Effector CD4-positive, alpha-beta T cell (primary cell): ENCODE results near the gene GPR141. TPM values are rescaled to one million over a fixed set of nuclear protein-coding genes. Genes with fewer than 3 reads are reported as not detected.

Experiments
- DNase-seq: peaks from one replicate; pipeline ENCODE4 v3.0.0-alpha.2; 2020
- total RNA-seq: gene quantifications from one replicate; lab custom pipeline; 2026; lab: John Stamatoyannopoulos, UW

The GPR141 gene, protein sequence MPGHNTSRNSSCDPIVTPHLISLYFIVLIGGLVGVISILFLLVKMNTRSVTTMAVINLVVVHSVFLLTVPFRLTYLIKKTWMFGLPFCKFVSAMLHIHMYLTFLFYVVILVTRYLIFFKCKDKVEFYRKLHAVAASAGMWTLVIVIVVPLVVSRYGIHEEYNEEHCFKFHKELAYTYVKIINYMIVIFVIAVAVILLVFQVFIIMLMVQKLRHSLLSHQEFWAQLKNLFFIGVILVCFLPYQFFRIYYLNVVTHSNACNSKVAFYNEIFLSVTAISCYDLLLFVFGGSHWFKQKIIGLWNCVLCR
- total RNA-seq = not detected

DNA sequence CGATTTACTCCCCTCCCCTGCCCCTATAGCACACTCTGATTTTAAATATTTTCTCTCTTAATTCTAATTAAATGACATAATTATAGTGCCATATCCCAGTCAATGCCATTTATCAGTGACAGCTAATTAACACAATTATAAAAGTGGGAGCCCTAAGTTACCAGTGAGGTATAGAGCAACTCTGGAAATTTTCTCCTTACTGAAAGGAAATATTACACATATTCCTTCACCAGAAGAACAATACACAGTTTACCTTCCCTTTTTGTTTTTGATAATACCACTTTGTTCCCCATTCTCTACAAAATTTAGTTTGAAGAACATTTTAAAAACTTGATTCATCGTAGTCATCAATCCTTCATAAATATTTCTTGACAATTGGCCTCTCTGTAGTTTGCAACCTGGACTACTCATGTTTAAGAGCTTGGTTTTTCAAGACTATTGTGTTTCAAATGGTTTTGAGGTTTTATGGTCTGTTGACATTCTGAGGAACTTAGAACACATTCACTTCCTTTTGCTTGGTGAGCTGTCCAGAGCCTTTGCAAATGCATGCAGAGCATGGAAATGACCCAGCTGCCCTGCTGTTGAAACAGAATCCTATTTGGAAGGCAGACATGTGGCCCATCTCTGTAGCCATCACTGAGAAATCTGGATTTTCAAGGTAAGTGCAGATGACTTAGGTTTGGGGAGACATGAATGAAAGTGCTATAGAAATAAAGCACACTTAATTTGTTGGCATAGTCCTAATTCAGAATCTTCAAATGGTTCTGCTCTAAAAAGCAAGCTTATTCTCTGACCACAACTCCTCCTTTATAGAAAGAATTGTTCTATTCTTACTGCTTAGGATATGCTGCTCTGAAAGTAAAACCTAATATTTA lies at the start of gene GPR141:
TSS of gene GPR141 (plus strand) at position 521 of the 875 bp plus-strand sequence. CDS start 56,628 bp downstream, outside the sequence.
- DNase-seq = no peak

DNA sequence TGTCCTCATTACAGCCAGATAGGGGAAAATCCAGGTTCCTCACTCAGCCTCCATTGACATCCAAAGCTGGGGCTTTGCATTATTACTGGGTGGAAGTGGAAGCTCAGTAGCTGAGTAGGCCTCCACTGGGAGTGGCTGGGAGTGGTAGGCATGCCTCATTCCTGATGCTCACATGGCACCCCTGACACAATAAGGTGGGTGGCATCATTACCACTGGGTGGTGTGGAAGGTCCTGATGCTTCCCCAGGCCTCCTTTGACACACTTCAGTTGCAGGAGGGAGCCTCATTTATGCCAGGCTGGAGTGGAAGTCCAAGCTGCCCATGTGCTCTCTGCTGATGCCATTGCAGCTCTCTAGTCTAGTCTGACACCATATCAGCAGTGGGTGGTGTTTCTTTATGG lies 48.2 kb upstream of the GPR141 start:
- DNase-seq = no peak

DNA sequence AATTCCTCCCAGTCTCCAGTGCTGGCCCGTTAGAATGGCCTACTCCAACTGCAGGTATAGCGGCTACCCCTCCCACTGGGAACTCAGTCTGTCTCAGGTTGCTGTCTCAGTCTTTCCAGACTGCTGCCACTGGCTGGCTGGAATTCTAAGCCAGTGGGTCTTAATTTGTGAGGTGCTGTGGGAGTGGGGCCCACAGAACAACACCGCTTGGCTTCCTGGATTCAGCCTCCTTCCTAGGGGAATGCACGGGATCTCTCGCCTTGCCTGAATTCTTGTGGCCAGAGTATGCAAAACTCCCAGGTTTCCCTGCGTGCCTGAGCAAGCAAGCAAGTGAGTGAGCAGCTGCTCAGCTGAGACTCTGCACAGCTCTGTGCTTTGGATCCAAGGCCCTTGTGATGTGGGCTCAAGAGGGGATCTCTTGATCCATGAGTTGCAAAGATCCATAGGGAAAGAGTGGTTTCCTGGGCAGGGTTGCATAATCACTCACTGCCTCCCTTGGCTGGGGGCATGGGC lies 41.5 kb upstream of the GPR141 start:
- no peak for DNase-seq

DNA sequence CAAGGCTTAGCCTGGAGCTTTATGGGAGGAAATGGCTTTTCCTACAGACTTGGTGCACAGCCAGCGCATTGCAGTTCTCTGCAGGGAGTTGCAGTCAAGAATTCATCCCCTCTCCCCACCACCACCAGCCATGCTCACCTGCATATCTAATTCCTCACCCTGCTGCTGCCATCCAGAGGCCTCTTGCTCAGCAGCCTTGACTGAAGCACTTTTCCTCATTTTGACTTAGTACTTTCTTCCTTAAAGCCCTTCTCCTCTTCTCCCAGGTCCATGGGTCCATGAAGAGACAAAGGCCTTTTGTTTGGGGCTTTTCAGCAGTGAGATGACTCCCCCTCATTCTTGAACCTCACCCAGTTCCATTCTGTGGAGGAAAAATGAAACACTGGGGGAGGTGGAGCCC lies 39.7 kb upstream of the GPR141 start:
- no peak for DNase-seq

DNA sequence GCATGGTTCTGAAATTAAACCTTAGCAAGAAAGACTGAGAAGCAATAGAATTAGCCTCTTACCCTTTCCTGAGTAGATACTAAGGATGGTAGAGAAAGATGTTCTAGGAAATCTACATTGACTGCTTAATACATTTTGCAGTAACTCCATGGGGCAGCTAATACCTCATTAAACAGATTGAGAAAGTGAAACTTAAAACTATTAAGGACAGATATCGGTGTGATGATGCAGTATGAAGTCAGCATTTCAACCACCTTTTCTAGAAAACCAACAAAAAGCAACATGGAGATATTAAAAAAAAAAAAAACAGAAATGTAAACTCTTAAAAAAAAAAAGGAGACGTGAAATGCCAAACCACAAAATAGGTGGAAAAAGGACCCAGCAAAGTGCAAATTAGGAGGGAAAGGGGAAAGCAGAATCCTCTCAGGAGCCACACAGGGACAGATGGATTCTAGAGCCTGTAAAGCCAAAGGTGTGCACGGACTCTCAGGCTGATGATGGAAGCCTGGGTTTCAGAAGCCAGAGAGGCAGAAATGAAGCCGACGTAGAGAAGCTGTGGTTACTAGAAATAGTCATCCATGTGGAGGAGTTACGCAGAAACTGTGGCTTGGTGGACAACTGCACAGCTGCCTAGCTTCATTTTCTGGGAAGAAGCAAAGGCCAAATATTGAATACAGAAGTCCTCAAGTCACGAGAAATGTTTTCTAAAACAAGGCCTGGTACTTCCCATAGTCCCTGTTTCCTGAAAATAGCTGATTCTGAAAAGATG lies 38.1 kb upstream of the GPR141 start:
- DNase-seq = no peak

DNA sequence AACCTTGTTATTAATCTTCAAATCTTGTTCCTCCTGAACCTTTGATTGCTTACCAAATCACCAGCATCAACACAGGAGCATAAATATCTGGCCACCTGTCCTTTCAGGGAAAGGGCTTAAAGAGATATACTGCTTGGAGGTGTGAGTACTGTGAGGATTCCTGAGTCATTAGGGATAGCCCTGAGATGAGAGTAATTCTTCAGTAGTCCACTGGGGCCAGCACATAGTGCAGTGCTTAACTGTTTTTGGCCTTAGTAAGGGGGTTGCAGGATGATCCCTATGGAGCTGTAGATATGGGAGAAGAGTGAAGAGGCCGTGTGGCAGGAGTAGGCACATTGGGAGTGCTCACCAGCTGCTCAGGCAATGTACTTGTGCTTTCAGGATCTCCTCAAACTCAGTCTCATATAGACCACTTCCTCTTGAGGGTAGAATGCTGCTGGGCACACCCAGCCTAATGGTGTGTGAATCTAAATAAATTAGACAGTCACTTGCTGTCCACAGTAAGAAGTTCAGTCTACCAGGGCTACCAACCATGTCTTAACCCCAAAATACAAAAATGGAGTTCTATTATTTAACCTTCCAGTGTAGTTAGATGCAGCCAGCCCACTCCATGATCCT lies 26.5 kb upstream of the GPR141 start:
- no peak for DNase-seq

DNA sequence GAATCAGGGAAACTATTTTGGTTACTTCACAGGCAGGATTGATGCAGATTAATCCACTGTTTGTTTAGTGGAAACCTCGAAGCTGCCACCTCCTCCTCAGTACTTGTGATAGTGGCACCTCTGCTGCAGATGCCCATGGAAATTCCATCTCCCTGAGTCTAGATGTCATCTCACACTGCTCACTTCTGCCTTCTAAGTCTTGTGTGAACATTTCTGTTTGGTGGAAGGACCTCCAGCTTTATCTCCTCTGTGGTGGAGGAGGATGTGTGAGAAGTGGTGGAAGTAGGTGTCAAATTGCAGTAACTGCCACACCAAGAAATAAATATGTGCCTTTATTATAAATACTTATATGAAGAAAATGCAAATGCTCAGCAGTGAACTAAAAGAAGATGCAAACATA lies 25.8 kb upstream of the GPR141 start:
- DNase-seq = no peak

DNA sequence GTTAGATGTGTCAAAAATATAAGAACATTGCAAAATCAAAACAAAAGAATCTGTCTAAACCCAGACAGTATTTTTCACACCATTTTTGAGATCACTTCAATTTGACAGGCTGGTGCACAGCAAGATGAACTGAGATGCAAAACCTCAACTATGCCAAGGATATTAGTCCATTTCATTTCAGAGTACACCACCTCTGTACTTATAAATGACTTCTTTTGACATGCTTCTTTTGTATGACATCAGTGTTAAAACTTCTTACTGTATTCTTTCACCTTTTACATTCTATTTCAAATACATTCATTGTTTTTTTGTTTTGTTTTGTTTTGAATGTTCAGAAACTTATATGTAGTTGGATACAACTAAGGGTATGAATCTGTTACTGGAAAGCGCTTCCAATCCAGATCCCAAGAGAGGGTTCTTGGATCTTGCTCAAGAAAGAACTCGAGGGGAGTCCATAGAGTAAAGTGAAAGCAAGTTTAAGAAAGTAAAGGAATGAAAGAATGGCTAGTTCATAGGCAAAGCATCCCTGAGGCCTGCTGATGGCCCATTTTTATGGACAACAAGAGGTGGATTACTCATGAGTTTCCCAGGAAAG lies 23.5 kb upstream of the GPR141 start:
- no peak for DNase-seq

DNA sequence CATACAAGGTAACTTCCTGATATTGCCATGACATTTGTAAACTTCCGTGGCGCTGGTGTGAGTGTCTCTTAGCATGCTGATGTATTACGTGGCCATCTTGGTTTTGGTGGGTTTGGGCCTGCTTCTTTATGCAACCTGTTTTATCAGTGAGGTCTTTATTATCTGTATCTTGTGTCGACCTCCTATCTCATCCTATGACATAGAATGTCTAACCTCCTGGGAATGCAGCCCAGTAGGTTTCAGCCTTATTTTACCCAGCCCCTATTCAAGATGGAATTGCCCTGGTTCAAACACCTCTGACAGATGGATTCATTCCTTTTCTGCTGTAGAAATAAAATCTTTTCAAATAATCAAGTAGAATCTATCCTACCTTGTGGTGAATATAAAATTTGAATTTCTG lies 23.0 kb upstream of the GPR141 start:
- no peak for DNase-seq

DNA sequence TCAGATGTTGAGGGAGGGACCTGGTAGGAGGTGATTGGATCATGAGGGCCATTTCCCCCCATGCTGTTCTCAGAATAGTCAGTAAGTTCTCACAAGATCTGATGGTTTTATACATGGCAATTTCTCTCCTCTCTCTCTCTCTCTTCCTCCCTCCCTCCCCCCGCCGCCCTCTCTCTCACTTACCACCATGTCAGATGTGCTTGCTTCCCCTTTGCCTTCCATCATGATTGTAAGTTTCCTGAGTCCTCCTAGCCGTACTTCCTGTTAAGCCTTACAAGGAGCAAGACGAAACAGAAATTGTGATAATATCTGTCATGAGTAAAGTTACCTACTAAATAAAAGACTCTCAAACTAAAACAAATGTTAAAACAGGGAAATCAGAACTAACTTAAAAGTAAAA lies 19.9 kb upstream of the GPR141 start:
- no peak for DNase-seq

DNA sequence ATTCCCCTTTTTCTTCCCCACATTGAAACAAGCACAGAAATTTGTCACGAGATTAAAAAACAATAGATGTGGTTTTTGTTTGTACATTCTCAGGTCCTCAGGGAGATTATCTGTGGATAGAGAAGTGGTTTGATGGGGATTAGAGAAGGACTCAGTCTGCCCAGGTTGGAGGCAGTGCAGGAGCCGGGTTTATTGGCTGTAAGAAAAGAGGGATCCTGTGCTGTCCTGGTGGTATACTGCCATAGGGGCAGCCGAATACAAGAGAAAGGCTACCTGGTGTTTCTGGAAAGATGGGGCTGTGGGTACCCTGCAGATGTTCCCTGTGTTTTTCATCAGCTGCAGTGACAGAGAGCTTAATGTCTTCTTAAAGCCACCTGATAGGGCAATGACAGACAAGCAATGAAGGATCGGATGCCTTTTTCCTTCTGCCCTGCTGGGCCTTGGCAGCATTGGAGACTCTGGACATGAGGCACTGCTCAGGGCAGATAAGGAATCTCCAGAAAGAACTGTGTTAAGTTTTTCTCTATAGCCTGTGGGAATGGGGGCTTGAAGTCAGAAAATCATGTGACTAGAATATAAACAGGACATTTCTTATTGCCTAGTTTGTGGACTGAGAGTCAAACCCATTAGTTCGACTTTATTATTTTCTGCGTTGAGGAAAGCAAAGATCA lies 18.1 kb upstream of the GPR141 start:
- DNase-seq = no peak

DNA sequence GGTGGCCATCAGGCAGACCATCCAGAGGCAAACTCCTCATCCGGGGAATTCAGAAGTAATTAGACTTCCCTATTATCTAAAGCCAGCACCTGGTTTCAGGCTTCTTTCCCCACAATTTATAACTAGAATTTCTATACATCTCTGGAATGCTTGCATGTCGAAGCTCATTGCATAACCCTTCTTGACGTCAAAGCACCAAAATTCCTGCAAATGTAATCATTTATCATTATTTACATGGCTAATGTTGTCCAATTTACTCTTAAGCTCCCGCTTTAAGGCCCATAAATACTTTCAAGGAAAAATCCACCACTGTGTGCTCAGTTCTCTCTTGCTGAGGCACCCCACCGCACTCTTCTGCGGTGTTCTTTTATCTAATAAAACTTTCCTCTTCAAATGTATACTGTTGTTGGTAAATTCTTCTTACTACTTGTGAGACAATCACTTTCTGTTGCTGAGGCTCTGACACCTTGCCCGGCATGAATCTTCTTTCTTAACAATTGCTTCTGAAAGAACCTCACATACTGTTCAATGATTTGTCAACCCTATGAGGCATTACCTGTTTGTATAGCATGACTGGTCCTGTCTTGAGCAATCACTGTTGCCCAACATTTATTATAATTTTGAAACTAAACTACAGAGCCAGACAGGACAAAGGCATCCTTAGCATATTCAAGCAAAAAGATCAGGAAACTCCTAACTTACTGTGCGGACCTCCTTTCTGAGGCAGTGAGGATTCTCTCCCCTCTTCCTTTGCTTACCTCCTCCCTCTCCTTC lies 17.4 kb upstream of the GPR141 start:
- no peak for DNase-seq

DNA sequence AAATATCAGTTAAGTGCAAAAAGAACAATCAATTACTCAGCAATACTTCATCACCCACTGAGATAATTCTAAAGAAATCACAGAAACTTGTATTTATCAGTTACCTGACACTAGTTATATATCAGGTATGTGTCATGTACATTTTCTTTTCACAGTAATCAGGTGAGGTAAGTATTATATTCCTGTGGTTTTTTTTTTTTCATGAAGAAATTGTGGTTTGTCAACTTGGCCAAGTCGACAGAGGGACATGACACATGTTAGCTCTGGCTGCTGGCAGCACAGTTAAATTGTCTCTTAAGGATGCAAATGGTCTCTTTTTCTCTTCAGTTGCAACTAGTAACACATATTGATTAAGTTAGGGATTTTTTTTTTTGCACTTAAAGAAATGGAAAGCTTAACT lies 13.7 kb upstream of the GPR141 start:
- DNase-seq = no peak

DNA sequence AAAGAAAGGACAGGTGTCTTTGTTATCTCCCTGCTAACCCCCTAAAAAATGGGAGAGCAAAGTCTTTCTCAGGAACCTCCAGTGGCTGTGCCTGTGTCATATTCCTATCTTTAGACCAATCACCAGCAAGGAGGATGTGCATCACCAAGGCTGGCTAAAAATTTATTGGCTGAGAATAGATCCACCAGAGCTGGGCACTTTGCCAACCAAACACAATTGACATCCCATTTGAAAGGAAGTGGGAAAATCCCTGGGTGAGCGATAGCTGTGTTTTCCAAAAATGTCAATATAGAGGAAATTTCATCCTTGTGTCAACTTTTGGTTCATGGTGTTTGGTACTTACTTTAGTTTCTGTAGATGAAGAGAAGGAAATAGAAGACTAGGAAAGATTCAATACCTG lies 13.1 kb upstream of the GPR141 start:
- no peak for DNase-seq

DNA sequence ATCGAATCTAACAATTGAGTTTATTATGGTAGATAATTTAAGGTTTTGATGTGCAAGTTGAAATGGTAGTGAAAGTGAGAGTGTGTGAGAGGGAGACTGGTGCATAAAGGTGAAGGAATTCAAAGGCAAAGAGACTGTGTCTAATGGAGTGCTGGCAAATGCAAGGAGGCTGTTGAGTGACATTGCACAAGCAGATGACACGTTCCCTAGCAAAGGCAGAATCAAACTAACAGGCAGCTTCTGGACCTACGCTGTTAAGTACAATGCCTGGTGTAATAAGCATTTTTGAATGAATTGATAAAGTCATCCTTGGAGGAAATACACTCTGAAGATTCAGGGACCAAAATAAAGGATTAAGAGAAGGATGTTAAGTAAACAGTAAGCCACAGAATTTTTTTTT lies 11.7 kb upstream of the GPR141 start:
- no peak for DNase-seq

DNA sequence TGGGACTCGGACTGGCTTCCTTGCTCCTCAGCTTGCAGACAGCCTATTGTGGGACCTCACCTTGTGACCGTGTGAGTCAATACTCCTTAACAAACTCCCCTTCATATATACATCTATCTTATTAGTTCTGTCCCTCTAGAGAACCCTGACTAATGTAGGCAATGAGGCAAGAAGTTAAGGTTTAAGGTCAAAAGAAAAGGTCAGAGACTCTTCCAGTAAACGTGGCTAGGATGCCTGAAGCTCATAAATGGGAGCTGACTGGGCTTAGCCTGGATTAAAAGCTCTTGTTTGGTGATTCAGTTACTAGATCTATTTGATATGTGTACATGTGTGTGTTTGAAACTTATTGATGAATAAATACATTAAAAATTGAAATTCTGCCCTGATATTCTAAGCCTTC lies 10.6 kb upstream of the GPR141 start:
- no peak for DNase-seq

DNA sequence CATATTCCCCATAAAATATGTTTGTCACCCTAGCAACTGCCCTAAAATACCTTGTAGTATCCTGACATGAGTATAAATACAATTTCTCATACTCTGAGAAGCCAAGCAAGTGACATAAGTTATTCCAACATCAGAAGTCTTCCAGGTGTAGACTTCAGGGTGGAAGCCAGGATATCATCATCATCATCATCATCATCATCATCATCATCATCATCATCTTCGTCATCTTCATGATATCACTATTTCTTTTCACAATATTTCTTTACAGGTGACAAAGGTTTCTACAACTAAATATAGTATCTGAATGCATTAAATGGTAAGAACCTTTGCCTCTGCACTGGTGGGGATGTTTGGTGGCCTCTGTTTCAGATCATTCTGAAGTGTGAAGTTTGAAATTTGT lies 10.0 kb upstream of the GPR141 start:
- DNase-seq = no peak

DNA sequence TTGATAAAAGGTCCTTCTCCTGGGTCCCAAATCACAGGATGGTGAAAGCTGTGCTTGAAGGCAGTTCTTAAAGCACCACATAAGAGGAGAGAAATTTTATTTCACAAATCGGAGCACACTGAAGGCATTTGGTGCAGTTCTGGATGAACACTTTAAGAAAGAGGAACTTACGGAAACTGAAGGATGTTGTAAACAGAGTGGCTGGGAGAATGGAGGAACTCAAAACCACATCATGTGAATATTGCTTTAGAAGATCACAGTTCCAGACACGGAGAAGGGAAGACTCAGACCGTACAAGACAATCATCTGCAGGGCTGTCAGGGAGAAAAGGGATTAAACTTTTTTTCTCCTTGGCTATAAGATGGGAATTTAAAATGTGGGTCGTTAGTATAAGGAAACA lies 9.0 kb upstream of the GPR141 start:
- no peak for DNase-seq

DNA sequence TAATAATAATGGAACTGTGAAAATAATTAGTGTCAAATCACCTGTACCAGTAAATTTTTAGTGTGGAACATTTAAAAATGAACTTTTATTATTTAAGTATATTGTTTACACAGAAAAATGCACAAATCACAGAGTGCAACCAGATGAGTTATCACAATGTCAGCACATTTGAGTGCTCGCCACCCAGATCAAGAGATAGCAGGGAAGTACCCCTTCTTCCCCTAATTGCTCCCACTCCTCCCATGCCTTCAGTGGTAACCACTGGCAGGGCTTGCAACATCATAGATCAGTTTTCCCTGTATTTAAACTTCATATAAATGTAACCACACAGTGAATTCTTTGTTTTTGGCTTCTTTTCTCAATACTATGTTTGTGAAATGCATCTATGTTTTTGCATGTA lies 7.8 kb upstream of the GPR141 start:
- no peak for DNase-seq

DNA sequence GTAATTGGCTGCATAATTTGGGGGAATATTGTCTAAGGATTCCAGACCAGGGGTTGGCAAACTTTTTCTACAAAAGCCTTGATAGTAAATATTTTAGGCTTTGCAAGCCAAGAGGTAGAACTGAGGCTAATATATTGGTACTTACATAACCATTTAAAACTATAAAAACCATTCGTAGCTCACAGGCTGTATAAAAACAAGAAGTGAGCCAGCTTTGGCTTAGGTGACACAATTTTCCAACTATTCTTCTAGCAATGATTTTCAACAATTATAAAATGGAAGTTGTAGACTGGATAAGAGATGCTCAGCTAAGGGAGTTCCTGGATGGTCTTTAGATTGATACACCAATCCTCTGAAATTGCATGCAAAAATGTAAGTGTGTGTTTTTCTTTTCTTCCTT lies 1.4 kb downstream of the GPR141 start:
- DNase-seq = no peak
